OCI-LY7 (cell line): Measurements from ENCODE around the gene SLC44A2. TPM values are rescaled to one million over a fixed set of nuclear protein-coding genes. Genes with fewer than 3 reads are reported as not detected.
"Not testable (repeated sequence)": the region's sequence is repeated elsewhere in the genome, so short reads cannot be mapped to it uniquely, and the experiment has no call there.

ENCODE experiments used
- BruUV-seq: library from RNA; stranded (reverse); fragments of 400-500 nt; replicated peaks from 2 replicates; lab custom pipeline; 2021; lab: Mats Ljungman, UMichigan
- CTCF ChIA-PET: fragments of 300-600 bp; sonication (Branson Sonifier 250); formaldehyde crosslinking; loops from one replicate; lab custom pipeline; 2022; ENCODE audit warnings: antibody characterized with exemption; ENCODE audit not compliant: unreplicated experiment; lab: Charles Lee
- POLR2A ChIA-PET: fragments of 300-600 bp; sonication (Branson Sonifier 250); formaldehyde crosslinking; loops from one replicate; lab custom pipeline; 2022; ENCODE audit warnings: antibody characterized with exemption; lab: Charles Lee
- DNase-seq: peaks from one replicate; pipeline ENCODE4 v3.0.0-alpha.2; 2015; ENCODE audit warnings: low spot score
- H2AFZ ChIP-seq: fragments of 200-600 bp; sonication (generic), shearing (Covaris generic); 2 replicates; pipeline ENCODE4 v1.6.1; 2014; ENCODE audit warnings: mild to moderate bottlenecking, antibody characterized with exemption, low read length, moderate library complexity
- H3K27ac ChIP-seq: fragments of 200-600 bp; sonication (generic); 2 replicates; pipeline ENCODE4 v1.5.1; 2014; ENCODE audit warnings: mixed run types, low read depth, mild to moderate bottlenecking, moderate library complexity, low read length, inconsistent platforms; ENCODE audit not compliant: poor library complexity, severe bottlenecking
- H3K36me3 ChIP-seq: fragments of 200-600 bp; sonication (generic); 2 replicates; pipeline ENCODE4 v1.6.1; 2014; ENCODE audit warnings: mild to moderate bottlenecking, antibody characterized with exemption, low read length, moderate library complexity, mixed read lengths; ENCODE audit not compliant: insufficient read depth
- H3K4me1 ChIP-seq: fragments of 200-600 bp; sonication (generic); 2 replicates; pipeline ENCODE4 v1.5.1; 2014; ENCODE audit warnings: mild to moderate bottlenecking, low read length; ENCODE audit not compliant: insufficient read depth, poor library complexity, severe bottlenecking
- H3K4me2 ChIP-seq: fragments of 200-600 bp; sonication (generic); 2 replicates; pipeline ENCODE4 v1.6.1; 2014; ENCODE audit warnings: mild to moderate bottlenecking, low read length
- H3K4me3 ChIP-seq: fragments of 200-600 bp; sonication (generic); 2 replicates; pipeline ENCODE4 v1.5.1; 2014; ENCODE audit warnings: mild to moderate bottlenecking, low read depth, low read length; ENCODE audit not compliant: poor library complexity, severe bottlenecking
- H3K79me2 ChIP-seq: fragments of 200-600 bp; sonication (generic); 2 replicates; pipeline ENCODE4 v1.6.1; 2016; ENCODE audit warnings: low read depth, mild to moderate bottlenecking, low read length, moderate library complexity, mixed read lengths; ENCODE audit not compliant: insufficient read depth
- H3K9me2 ChIP-seq: fragments of 200-600 bp; sonication (generic); 2 replicates; pipeline ENCODE4 v1.6.1; 2016; ENCODE audit warnings: mild to moderate bottlenecking, low read length, mixed read lengths; ENCODE audit not compliant: insufficient read depth
- H3K9me3 ChIP-seq: fragments of 200-600 bp; sonication (generic); 2 replicates; pipeline ENCODE4 v1.6.1; 2014; ENCODE audit warnings: mild to moderate bottlenecking, mixed run types, low read length, mixed read lengths
- H4K20me1 ChIP-seq: fragments of 200-600 bp; sonication (generic); 2 replicates; pipeline ENCODE4 v1.6.1; 2014; ENCODE audit warnings: mild to moderate bottlenecking, antibody characterized with exemption, low read length, moderate library complexity, mixed read lengths; ENCODE audit not compliant: insufficient read depth
- CTCF ChIP-seq: fragments of 200-600 bp; sonication (generic); conservative IDR thresholded peaks from 2 replicates; pipeline ENCODE4 v1.5.1; 2014; ENCODE audit warnings: mild to moderate bottlenecking, antibody characterized with exemption, low read length, moderate library complexity, mixed read lengths
- EZH2phosphoT487 ChIP-seq: fragments of 200-600 bp; sonication (generic); IDR thresholded peaks from 2 replicates; pipeline ENCODE4 v1.6.1; 2018; ENCODE audit warnings: low read depth, borderline replicate concordance, mild to moderate bottlenecking, mixed run types, antibody characterized with exemption, low read length, moderate library complexity, mixed read lengths
- intact Hi-C: fragments of 100-400 bp; cut with micrococcal nuclease; formaldehyde crosslinking; loops from one replicate; pipeline ENCODE4 v1.10.0; 2022; ENCODE audit not compliant: unreplicated experiment
- total RNA-seq, 2 experiments: library from RNA; depleted of rRNA in 1 of 2; stranded (reverse); fragments of >200 nt in 1 of 2; shearing (Covaris generic) in 1 of 2; gene quantifications; 2 replicates each; pipeline ENCODE4 v1.2.3, GENCODE V29; 2014 to 2022

The SLC44A2 gene
- total RNA-seq, 2 experiments from 2014 or later: 115 to 197 TPM

GRCh38 chr19:10669246-10669645 lies 43.9 kb downstream of the SLC44A2 start:
- Histone ChIP-seq H3K4me3 (no peak overlapping the region), H3K36me3 (peaks cover 94% of the 10 kb centered on the region), H3K27ac (no peak overlapping the region), H3K79me2 (peaks cover 98% of the 10 kb centered on the region), H3K4me2 (no peak overlapping the region), H3K4me1 (peaks cover 24% of the 10 kb centered on the region), H2AFZ (no peak overlapping the region), H3K9me2 (no peaks in the 10 kb centered on the region), H3K9me3 (no peaks in the 10 kb centered on the region), H4K20me1 (peaks cover 31% of the 10 kb centered on the region)
- ChIA-PET CTCF (no interaction called here), POLR2A (no interaction called here)
- no peak for DNase-seq
- TF ChIP-seq CTCF (no peak), EZH2phosphoT487 (no peak)
- no TSS peak for BruUV-seq
- intact Hi-C loops: no loop called here

- peaks cover 31% of the 10 kb centered on the region for H4K20me1 ChIP-seq
- H2AFZ ChIP-seq: no peak overlapping the region
- peaks cover 98% of the 10 kb centered on the region for H3K79me2 ChIP-seq
- no peak for DNase-seq
- no TSS peak for BruUV-seq
- no peaks in the 10 kb centered on the region for H3K9me2 ChIP-seq
- no peak overlapping the region for H3K27ac ChIP-seq
- peaks cover 22% of the 10 kb centered on the region for H3K4me1 ChIP-seq
- CTCF ChIA-PET: no interaction called here
- no peak overlapping the region for H3K4me3 ChIP-seq
- TF ChIP-seq EZH2phosphoT487: no peak
- intact Hi-C loops: no loop called here
- no peak overlapping the region for H3K4me2 ChIP-seq
- no peaks in the 10 kb centered on the region for H3K9me3 ChIP-seq
- POLR2A ChIA-PET: no interaction called here
- peaks cover 98% of the 10 kb centered on the region for H3K36me3 ChIP-seq
Observed at GRCh38 chr19:10670182-10670581, 44.8 kb downstream of the SLC44A2 start.

GRCh38 chr19:10670876-10671804 lies 45.8 kb downstream of the SLC44A2 start:
- Histone ChIP-seq H3K36me3 (peaks cover 97% of the 10 kb centered on the region), H3K4me2 (no peak overlapping the region), H2AFZ (no peak overlapping the region), H3K9me2 (no peaks in the 10 kb centered on the region), H3K27ac (no peak overlapping the region), H3K9me3 (no peaks in the 10 kb centered on the region), H3K4me1 (peaks cover 20% of the 10 kb centered on the region), H4K20me1 (peaks cover 36% of the 10 kb centered on the region), H3K79me2 (peaks cover 97% of the 10 kb centered on the region), H3K4me3 (no peak overlapping the region)
- intact Hi-C loops: no loop called here
- ChIA-PET POLR2A (interaction anchor here (0.6 to 1.3 kb wide), 2 partner anchors 15 to 29 kb away, joined by 3 read pairs; no protein-coding TSS in a partner anchor), CTCF (no interaction called here)
- TSS peak; percentile 46 for BruUV-seq
- DNase-seq: no peak
- TF ChIP-seq EZH2phosphoT487 (no peak), CTCF (no peak)

GRCh38 chr19:10671922-10672321 lies 46.6 kb downstream of the SLC44A2 start:
- Histone ChIP-seq H3K36me3 (peaks cover 95% of the 10 kb centered on the region), H3K79me2 (peaks cover 92% of the 10 kb centered on the region), H4K20me1 (peaks cover 28% of the 10 kb centered on the region), H3K4me1 (peaks cover 14% of the 10 kb centered on the region)
- CTCF ChIA-PET, H3K4me3 ChIP-seq, H3K27ac ChIP-seq, H3K9me2 ChIP-seq, H3K4me2 ChIP-seq, BruUV-seq, DNase-seq, H2AFZ ChIP-seq, H3K9me3 ChIP-seq, intact Hi-C loops: not testable (repeated sequence)
- POLR2A ChIA-PET: interaction anchor here (0.6 to 1.3 kb wide), 2 partner anchors 15 to 28 kb away, joined by 3 read pairs; no protein-coding TSS in a partner anchor
